GM19240 (cell line): ENCODE results near the gene LAMB3.

ENCODE experiments used
- DNase-seq: peaks from one replicate; pipeline ENCODE4 v3.0.0; 2011; ENCODE audit warnings: low spot score; ENCODE audit not compliant: insufficient read length

The LAMB3 gene

DNA sequence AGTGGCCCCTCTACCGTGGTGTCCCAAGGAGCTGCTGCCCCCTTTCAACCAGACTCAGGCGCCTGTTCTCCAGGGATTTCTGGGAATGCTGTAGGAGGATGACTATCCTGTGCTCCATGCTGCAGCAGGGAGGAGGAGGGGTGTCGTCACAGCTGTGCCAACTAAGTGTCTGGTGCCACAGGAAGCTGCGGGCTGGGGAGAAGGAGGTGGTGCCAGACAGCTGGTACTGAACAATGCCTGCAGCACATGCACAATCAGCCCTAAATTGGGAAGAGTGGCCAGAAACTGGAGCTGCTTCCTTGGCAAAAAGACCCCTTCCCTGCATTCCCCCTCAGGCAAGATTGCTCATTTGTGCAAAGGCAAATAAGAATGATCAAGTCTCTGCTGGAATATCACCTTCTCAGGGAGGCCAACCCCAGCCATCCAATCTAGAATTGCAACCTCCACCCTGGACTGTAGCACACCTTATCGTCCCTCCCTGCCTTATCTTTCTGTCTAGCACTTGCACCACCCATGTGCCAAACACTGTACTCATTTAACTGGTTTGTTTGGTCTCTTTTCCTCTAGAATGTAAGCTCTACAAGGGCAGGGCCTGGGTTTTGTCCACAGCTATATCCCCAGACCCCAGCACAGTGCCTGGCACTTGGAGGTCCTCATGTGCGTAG is 33.3 kb downstream of the LAMB3 start:
- DNase-seq = no peak

GRCh38 chr1:209618291-209618690 is 33.9 kb downstream of the LAMB3 start:
- no peak for DNase-seq

GRCh38 chr1:209617755-209618154 is 34.5 kb downstream of the LAMB3 start:
- no peak for DNase-seq

GRCh38 chr1:209617047-209617673 is 35.1 kb downstream of the LAMB3 start:
- DNase-seq = no peak

DNA sequence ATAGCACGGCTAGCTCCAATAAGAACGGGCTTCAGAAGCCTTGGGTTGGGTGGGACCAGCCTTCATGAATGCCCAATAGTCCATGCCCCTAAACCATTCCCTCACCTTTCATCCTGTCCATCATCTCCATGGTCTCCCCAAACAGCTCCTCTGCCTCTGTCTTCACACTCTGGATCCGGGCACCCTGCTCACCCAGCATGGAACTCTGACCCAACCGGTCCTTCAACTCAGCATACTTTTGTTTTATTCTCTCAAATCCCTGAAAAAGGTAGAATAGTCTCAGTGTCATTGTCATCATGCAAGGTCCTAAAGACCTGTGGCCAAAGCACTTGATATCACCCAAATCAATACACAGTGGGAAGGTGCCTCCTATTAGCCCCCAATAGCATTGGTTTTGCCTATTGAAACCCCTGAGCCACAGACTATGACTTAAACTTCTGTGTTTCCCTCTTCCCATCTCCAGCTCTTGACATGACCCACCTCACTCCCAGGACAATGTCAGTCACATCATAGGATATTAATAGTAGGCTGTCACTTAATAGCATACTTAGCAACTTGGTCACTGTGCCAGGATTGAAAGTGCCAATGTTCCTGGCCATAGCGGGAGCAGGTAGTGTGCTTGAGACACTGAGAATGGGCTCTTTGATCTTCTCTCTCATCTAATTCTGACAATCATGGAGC is 35.7 kb downstream of the LAMB3 start:
- DNase-seq = no peak

- DNase-seq = no peak
Observed at GRCh38 chr1:209614906-209615305, 37.3 kb downstream of the LAMB3 start.

DNA sequence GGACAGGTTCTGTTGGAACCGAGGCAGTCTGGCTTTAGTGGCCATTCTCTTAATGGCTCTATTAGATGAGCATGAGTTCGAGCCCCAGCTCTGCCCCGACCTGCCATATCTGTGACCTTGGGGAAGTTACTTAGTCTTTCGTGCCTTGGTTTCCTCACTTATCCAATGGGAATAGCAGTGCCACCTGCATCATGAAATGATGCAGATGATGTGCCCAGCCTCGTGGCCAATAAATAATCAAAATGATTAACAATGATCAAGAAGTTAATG is 38.1 kb downstream of the LAMB3 start:
- no peak for DNase-seq

GRCh38 chr1:209613400-209614150 is 38.6 kb downstream of the LAMB3 start:
- no peak for DNase-seq

- no peak for DNase-seq
Observed at GRCh38 chr1:209612646-209613399, 39.4 kb downstream of the LAMB3 start.

GRCh38 chr1:209611771-209612570 is 40.3 kb downstream of the LAMB3 start:
- DNase-seq = no peak

DNA sequence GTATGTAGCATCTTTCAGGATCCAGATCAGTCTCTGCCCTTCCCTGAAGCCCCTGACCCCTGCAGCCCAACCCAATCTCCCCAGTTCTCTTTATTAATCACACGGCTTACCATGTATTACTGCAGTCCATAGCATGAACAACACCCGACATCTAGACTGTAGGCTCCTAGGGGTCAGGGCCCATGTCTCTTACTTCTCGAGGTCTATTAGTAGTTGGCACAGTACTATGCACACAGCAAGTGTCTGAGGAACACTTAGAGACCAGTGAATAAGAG is 41.7 kb downstream of the LAMB3 start:
- no peak for DNase-seq

- no peak for DNase-seq
Observed at GRCh38 chr1:209609791-209610630, 42.2 kb downstream of the LAMB3 start.

GRCh38 chr1:209609041-209609790 is 43.0 kb downstream of the LAMB3 start:
- no peak for DNase-seq

- no peak for DNase-seq
Observed at GRCh38 chr1:209607795-209608178, 44.4 kb downstream of the LAMB3 start.

DNA sequence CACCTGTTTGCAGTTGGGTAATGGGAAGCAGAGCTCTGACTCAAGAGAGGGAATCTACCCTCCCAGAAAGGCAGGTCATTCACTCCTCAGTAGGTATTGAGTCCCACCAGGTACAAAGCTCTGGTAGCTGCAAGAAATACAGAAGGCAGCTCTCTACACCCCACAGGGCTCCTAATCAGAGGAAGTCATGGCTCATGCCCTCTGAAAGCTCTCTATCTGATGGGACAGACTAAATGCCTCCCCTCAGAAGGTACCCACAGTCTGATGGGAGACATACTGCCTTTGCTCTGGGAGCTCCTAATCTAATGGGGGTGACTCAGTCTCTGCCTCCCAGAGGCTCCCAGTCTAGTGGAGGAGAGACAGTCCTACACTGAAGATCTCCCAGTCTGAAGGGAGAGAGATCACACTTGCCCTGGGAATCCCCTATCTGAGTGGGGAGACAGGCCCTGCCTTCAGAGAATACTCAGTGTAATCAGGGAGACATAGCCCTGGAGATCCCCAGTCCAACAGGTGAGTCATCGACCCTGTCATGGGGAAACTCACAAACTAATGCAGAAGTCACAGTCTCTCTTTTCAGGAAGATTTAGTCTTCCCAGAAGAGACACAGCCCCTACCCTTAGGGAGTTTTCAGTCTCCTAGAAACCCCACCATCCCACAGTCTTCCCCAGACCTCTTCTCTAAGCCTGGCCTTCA is 45.0 kb downstream of the LAMB3 start:
- peak; percentile 41 for DNase-seq

DNA sequence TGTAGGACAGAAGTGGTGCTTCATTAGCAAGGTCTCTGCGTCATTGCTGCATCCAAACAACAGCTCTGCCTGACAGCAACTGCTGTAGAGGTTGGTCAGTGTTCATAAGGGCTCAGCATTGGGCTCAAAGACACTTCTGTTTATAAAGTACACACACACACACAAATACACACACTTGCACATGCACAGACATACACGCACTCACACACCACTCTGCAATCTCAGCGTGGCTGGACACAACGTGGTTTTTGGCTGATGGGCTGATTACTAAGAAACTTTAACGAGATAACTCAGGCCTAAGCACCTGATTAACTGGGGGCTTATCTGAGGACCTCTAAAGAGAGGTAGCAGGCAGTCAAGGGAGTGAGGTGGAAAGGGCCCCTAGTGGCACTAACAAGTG is 48.3 kb downstream of the LAMB3 start:
- no peak for DNase-seq

GRCh38 chr1:209601809-209602657 is 50.2 kb downstream of the LAMB3 start:
- DNase-seq = no peak

DNA sequence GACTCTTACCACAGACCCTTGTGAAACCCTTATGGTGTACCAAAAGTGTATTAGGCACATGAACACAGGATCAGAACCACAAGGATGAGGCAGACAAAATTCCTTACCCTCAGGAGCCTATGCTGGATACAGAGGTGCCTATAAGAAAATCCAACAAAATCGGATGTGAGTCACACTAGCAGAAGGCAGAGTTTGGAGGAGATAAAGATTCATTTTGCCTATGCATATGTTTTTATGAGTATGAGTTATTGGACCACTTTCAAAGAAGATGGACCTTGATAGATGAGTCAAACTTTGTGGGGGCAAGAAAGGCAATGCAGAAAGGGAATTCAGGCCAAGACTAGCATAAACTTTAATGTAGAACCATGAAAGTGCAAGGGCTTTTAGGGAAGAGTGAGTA is 51.7 kb downstream of the LAMB3 start:
- DNase-seq = no peak
